ENCODE measurements around the gene SLC27A5. TPM values are rescaled to one million over a fixed set of nuclear protein-coding genes. Genes with fewer than 3 reads are reported as not detected.

The SLC27A5 gene
- total and polyA plus RNA-seq, 2 of the 4 experiments (the other 2 are of a cell fraction), result 7.7 to 11.2 TPM

DNA sequence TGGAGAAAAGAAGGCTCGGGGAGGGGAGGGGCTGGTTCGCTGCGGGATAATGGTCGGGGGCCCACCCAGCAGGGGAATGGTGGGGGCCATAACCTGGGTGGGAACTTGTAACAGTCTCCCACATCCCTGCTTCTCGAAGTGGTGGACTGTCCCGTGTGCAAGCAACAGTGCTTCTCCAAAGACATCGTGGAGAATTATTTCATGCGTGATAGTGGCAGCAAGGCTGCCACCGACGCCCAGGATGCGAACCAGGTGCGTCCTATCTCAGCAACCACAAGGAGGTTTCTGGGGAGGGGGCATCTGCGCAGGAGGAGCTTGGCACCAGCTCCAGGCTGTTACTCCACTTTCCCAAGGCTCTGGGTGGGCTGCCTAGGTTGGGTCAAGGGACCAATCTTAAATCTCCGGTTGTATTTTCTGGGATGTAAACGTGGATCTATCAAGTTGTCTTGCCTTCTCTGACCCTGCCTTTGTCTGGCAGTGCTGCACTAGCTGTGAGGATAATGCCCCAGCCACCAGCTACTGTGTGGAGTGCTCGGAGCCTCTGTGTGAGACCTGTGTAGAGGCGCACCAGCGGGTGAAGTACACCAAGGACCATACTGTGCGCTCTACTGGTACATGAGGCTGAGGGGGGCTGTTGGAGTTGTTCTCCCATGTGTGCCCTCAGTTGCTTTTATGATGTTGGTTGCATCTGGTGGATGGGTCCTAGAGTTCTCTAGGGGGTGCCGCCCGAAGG lies 33.7 kb upstream of the SLC27A5 start (continued):
- TF ChIP-seq BHLHE40 (IDR thresholded peaks at IDR 0.05; ENCODE audit: low read depth, low read length), result no peak

DNA sequence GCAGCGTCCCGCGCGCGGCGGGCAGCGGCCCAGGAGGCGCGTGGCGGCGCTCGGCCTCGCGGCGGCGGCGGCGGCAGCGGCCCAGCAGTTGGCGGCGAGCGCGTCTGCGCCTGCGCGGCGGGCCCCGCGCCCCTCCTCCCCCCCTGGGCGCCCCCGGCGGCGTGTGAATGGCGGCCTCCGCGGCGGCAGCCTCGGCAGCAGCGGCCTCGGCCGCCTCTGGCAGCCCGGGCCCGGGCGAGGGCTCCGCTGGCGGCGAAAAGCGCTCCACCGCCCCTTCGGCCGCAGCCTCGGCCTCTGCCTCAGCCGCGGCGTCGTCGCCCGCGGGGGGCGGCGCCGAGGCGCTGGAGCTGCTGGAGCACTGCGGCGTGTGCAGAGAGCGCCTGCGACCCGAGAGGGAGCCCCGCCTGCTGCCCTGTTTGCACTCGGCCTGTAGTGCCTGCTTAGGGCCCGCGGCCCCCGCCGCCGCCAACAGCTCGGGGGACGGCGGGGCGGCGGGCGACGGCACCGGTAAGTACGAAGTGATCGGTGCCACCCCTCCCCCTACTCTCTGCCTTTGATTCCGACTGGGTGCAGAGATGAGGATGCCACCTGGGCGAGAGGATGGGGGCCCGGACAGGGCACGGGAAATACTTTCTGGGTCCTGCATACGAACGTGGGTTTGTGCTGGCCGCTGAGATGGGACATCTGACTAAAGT lies 32.9 kb upstream of the SLC27A5 start:
- Histone ChIP-seq H3K18ac (ENCODE audit: low read depth, low read length) (no peak overlapping the region), H3K9me1 (ENCODE audit: insufficient read depth, low read length) (peaks cover 13% of the 10 kb centered on the region), H3K4me2 (ENCODE audit: low read depth, low read length) (peak overlapping the region; percentile 98), H2AK9ac (replicated peaks; ENCODE audit: low read depth, low read length, poor library complexity) (peak overlapping the region; percentile 96), H3K9ac (ENCODE audit: low read depth, low read length) (peak overlapping the region; percentile 98), H3K56ac (ENCODE audit: extremely low read depth, insufficient read depth, low read length) (peak overlapping the region; percentile 43), H3K23ac (ENCODE audit: low read depth, low read length) (peak overlapping the region; percentile 42; the same call in 1 of the 2 replicates), H2BK15ac (ENCODE audit: low read depth, low read length) (no peak overlapping the region), H4K8ac (ENCODE audit: low read depth in 2 of 2, low read length in 2 of 2) (peak overlapping the region in 1 of 2 experiments; percentile 75; a peak in 2 of 4 replicates), H3K9me3 (ENCODE audit: control insufficient read depth, insufficient read depth, low read length) (no peaks in the 10 kb centered on the region), H4K91ac (ENCODE audit: insufficient read depth, low read depth, low read length) (no peak overlapping the region), H3K27me3 (ENCODE audit: control insufficient read depth, insufficient read depth, low read length) (peaks cover 4% of the 10 kb centered on the region), H3K14ac (replicated peaks; ENCODE audit: low read depth, low read length) (peak overlapping the region; percentile 83), H4K20me1 (ENCODE audit: insufficient read depth, low read length) (peaks cover 61% of the 10 kb centered on the region), H2AK5ac (ENCODE audit: low read depth, low read length) (peak overlapping the region; percentile 88), H2AFZ (replicated peaks; ENCODE audit: low read length, poor library complexity) (peak overlapping the region; percentile 98), H3K4ac (ENCODE audit: low read depth, low read length) (peak overlapping the region; percentile 94), H3K79me1 (ENCODE audit: low read depth in 1 of 2, low read length in 2 of 2) (peaks cover 6 to 48% of the 10 kb centered on the region in 2 experiments; a peak in 3 of 4 replicates), H3K4me1 (ENCODE audit: control insufficient read depth, insufficient read depth, low read length) (peaks cover 13% of the 10 kb centered on the region), H2BK5ac (ENCODE audit: low read depth, low read length, poor library complexity, severe bottlenecking) (peak overlapping the region; percentile 83), H2BK120ac (ENCODE audit: low read depth, low read length) (no peak overlapping the region), H3K27ac (ENCODE audit: insufficient read depth, low read length) (peak overlapping the region; percentile 88), H3K4me3 (ENCODE audit: insufficient read depth, low read depth, low read length) (peak overlapping the region; percentile 77), H4K5ac (ENCODE audit: low read depth, low read length) (no peak overlapping the region), H3K36me3 (ENCODE audit: control insufficient read depth, insufficient read depth, low read length) (peaks cover 38% of the 10 kb centered on the region), H2BK20ac (ENCODE audit: low read depth, low read length) (no peak overlapping the region)
- DNase-seq (peak; percentile 47), ATAC-seq (ENCODE audit: low read depth) (peak; percentile 55)
- intact Hi-C loops (cut with micrococcal nuclease) (loop anchor here (2.0 kb wide), 1 partner anchor 14 kb away; the partner anchor contains the start of gene UBE2M), dilution Hi-C loops (cut with HindIII; ENCODE audit: low sequenced_read_pairs, unreplicated experiment) (no loop called here), in situ Hi-C loops (cut with MboI; ENCODE audit: low sequenced_read_pairs) (no loop called here)
- no TSS peak for BruUV-seq (replicated peaks)
- 1% methylated on average over 23 of the region's 92 CpGs; no CpG with 5 or more reads in 1 of the 2 experiments for WGBS, 2 experiments (ENCODE audit: extremely low coverage in 2 of 2, insufficient read length in 1 of 2)
- POLR2A ChIA-PET (ENCODE audit: unreplicated experiment), result interaction anchor here (0.9 kb wide), 1 partner anchor 10 kb away, joined by 3 read pairs; the partner anchor contains the start of gene CHMP2A
- CTCF ChIA-PET, result no interaction called here
- TF ChIP-seq, protein P1, sequence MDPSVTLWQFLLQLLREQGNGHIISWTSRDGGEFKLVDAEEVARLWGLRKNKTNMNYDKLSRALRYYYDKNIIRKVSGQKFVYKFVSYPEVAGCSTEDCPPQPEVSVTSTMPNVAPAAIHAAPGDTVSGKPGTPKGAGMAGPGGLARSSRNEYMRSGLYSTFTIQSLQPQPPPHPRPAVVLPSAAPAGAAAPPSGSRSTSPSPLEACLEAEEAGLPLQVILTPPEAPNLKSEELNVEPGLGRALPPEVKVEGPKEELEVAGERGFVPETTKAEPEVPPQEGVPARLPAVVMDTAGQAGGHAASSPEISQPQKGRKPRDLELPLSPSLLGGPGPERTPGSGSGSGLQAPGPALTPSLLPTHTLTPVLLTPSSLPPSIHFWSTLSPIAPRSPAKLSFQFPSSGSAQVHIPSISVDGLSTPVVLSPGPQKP (IDR thresholded peaks at IDR 0.05; ENCODE audit: borderline replicate concordance, low read depth, low read length), result no peak
- TF ChIP-seq MXI1 (IDR thresholded peaks at IDR 0.05; ENCODE audit: borderline replicate concordance, low read depth, low read length), result no peak
- TF ChIP-seq CHD1 (IDR thresholded peaks at IDR 0.05; ENCODE audit: low read depth, low read length), result no peak
- TF ChIP-seq POLR2A (IDR thresholded peaks at IDR 0.05; ENCODE audit: low read depth, low read length), result no peak
- TF ChIP-seq, protein P2, sequence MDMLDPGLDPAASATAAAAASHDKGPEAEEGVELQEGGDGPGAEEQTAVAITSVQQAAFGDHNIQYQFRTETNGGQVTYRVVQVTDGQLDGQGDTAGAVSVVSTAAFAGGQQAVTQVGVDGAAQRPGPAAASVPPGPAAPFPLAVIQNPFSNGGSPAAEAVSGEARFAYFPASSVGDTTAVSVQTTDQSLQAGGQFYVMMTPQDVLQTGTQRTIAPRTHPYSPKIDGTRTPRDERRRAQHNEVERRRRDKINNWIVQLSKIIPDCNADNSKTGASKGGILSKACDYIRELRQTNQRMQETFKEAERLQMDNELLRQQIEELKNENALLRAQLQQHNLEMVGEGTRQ (IDR thresholded peaks at IDR 0.05; ENCODE audit: low read depth, low read length), result no peak
- no peak for TF ChIP-seq CEBPB (IDR thresholded peaks at IDR 0.05; ENCODE audit: low read depth, low read length)
- no peak for TF ChIP-seq MAZ (IDR thresholded peaks at IDR 0.05; ENCODE audit: borderline replicate concordance, low read depth, low read length)
- TF ChIP-seq NFE2L2 (IDR thresholded peaks at IDR 0.05; ENCODE audit: low read depth, low read length), result no peak
- TF ChIP-seq FOS (IDR thresholded peaks at IDR 0.05; ENCODE audit: low read depth, low read length), result no peak
